Measurements from ENCODE around the gene ANKUB1.

The ANKUB1 gene

DNA sequence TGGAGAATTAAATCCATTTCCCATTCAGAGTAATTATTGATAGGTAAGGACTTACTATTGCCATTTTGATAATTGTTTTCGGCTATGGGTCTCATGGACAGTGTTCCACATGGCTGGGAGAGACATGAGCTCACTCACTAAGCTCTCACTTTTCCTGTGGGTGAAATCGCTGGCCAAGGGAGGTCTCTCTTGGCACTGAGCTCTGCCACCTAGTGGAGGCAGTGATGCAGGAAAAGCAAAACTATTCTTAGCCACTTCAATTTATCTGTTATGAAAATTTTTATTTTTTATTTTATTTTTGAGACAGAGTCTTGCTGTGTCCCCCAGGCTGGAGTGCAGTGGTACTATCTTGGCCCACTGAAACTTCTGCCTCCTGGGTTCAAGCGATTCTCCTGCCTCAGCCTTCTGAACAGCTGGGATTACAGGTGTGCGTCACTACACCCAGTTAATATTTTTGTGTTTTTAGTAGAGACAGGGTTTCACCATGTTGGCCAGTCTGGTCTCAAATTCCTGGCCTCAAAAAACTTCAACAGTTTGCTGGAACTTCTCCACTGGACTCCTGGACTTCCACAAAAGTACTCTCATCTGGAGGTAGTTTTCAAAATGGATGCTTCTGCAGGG is 16.0 kb upstream of the ANKUB1 start:
- FAIRE-seq = peak; percentile 90

DNA sequence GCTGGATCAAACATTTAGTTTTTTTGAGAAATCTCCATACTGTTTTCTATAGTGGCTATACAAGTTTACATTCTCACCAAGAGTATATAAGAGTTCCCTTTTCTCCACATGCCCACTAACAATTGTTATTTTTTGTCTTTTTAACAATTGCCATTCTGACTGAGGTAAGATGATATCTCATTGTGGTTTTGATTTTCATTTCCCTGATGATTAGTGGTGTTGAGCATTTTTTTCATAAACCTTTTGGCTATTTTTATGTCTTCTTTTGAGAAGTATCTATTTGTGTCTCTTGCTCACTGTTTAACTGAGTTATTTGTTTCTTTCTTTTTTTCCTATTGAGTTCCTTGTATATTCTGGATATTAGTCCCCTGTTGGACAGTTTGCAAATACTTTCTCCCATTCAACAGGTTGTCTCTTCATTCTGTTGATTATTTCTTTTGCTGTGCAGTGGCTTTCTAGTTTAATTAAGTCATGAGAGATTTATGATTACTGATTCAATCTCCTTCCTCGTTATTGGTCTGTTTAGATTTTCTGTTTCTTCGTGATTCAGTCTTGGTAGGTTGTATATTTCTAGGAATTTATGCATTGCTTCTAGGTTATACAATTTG is 13.9 kb upstream of the ANKUB1 start:
- no peak for FAIRE-seq

DNA sequence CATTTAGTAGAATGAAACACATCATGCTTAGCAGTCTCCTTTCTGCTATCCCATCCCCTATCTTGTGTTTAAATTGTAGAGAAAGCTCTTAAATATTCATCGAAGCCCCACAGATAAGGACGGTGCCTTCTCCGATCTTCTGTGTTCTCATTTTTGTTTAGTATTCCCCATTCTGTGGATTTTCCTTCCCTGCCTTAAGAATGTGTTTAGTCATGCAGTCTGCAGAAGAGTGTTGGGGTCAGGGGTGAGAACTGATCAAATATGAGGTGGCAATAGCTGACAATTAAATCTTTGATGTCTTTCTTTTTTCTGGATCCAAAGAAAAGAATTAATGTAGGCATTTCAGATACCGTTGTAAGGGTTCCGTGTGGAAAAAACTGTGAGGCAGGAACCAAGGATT is 9.3 kb upstream of the ANKUB1 start:
- FAIRE-seq = no peak

DNA sequence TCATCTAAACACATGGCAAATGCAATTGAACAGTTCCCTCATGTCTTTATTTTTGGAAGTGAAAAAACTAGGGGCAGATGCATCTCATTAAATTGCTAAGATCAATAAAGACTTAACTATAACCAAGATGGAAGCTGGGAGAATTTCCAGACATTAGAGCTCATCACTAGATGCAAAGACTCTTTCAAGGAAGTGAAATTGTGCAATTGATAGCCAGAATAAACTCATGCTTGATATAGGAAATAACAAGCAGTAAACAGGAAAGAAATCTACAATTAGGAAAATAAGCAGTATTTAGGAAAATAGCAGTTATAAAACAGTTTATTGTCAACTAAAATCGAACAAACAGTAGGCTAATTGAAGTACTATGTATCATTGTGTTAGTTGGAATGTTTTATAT is 8.8 kb upstream of the ANKUB1 start:
- FAIRE-seq = no peak

DNA sequence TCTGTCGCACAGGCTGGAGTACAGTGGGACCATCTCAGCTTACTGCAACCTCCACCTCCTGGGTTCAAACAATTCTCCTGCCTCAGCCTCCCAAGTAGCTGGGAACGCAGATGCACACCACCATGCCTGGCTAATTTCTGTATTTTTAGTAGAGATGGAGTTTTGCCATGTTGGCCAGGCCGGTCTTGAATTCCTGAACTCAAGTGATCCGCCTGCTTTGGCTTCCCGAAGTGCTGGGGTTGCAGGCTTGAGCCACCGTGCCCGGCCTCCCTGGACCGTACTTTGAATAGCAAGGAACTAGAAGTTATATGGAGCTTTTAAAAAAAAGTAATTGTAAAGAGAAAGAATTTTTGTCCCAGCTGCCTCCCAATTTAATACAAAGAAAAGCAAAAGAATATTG is 8.3 kb upstream of the ANKUB1 start:
- no peak for FAIRE-seq

DNA sequence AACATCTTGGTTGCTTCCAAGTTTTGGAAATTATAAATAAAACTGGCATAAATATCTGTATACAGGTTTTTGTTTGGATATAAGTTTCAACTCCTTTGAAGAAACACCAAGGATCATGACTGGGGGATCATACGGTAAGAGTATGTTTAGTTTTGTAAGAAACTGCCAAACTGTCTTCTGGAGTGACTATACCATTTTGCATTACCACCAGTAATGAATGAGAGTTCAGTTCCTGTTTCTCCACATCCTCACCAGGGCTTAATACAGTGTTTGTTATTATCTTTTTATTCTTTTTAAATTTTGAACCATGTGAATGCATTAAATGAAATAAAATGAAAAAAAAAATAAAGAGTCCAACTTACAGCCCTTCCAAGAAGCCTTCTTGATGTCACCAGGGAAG is 3.7 kb upstream of the ANKUB1 start:
- no peak for FAIRE-seq

DNA sequence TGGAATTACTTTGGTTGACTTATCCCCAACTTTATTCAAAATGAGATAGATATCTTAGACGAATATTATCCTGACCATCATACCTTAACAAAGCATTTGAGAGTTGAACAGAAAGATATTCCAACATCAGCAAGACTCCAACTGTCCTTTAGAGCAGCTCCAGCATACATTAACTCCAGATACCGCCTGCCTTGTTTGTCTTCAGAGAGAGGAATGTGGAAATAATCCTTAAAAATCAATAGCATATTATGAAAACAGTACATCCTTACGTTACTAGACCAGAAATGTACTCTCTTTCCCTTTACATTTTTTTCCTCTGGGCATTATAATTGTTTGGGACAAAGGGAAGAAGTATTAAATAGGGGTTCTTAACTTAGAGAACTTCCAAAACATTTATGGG is 1.7 kb downstream of the ANKUB1 start:
- no peak for FAIRE-seq

DNA sequence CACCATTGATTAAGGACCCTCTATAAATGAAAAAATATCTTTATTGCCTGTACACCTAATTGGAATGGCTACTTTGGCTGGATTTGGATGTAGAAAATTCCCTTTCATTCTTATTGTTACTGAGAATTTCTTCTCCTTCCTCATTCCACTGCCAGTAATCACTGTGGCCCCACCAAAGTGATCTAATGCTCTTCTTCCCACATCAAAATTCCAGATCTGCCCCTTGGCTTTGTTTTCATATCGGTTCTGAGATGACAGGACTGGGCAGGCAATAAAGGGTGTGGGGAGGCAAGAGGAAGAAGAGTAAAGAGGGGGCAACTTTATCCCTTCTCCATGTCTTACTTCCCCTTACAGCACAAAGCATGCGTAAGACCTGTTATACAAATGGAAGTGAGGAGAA is 2.1 kb downstream of the ANKUB1 start:
- FAIRE-seq = no peak

DNA sequence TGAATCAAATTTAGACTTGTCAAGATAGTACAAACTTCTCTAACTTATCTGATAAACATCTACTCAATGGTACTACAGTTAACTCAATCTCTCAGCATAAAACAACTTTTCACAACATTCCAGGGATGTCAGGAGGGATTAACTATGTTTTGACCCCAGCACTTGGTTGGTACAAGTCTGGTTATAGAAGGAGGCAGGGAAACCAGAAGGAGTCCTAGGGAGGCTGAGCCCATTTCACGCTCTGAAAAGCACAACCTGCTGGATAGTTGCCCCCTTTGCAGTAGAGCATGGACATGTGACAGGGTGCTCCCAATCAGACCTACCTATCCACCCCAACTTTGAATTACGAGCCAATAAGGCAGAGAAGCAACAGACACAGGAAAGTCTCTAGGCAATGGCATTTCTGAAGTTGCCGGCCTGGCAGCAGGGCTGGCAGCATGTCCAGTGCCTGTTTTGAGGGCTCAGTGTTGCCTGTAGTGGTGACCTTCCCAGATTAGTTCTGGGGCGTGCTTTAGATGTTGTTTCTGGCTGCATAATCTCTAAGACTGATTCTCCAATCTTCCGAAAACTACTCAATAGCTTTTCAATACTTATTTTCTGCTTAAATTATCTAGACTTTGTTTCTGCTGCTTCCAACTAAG is 8.2 kb downstream of the ANKUB1 start:
- FAIRE-seq = no peak

DNA sequence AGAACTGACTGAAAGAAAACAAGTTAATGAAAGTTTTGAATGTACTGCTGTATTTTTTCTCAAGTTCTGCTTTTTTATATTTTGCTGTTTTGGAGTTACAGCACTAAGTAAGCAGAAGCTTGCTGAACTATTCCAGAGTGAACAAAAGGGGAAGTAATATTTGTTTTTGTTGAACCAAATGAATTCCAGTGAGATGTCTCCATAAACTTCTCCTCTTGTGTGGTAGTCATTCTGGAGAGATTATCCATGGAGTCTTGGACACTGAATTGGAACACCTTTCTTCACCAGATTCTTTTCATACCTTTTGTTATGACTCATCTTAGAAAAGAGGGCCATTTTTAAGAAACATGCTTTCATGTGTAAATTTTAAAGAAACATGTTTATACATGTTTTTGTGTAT is 8.8 kb downstream of the ANKUB1 start:
- FAIRE-seq = no peak

DNA sequence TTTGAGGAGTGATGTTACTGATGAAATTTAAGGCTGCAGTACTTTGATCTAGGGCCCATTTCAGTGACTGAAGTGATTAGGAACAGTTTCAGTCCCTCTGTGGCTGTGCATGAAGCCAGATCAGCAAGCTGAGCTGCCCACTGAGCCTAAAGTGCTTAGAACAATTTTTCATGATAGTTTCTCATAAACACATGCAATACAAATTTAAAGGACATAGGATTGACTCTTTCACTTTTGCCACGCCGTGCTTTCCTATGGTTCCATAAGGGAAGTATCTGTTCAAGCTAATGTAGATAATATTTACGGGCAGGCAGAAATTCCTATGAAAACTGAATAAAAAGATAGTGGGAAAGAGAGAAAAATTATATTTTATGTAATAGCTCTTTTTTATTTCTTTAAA is 10.6 kb downstream of the ANKUB1 start:
- no peak for FAIRE-seq

DNA sequence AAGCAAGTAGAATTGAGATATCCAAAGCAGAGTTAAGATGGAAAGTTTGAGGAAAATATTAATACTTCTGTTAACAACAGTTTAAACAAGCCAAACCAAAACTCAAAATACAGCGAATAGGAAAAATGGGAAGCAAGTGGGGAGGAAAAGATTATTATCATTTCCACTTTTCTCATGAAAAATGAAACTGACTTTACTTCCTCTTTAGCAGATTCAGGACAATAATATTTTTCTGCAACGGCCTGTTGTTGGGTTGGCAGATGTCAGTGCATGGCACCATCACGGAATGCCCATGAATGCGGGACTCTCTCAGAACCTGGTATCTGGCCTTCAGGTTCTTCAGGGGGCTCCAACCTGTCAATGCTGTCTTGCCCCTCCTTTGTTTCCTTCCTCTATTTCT is 11.1 kb downstream of the ANKUB1 start:
- FAIRE-seq = no peak

DNA sequence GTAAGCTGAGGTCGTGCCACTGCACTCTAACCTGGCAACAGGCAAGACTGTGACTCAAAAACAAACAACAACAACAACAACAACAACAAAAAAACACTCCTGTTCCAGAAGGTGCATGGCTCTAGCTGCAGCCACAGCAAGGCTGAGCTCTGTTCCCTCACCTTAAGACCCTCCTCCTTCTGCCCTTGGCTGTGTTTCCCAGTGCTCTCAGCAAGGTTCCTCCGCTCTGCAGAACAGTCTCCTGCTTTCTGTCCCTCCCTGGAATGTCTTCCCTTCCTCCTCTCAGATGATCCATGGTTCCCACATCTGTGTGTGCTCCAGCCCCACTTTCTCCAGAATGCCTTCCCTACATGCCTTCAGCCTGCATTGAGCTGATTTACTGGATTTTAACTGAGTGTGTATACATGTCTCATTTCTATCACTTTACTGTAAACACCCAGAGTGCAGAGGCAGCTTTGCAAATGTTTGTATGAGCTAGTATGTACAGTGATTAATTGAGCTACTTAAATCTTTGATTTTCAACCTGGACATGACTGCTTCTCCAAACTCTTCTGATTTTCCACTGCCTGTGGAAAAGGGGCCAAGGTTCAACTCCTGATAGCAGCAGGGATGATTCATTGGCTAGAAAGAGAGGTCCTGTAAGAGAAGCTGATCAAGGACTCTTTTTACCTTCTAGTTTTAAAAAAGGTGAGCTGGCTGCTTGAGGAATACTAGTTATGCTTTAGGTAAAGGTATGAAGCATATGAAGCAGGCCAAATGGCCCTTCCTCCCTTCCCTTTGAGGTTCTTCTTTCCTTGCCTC is 14.7 kb downstream of the ANKUB1 start:
- FAIRE-seq = no peak

DNA sequence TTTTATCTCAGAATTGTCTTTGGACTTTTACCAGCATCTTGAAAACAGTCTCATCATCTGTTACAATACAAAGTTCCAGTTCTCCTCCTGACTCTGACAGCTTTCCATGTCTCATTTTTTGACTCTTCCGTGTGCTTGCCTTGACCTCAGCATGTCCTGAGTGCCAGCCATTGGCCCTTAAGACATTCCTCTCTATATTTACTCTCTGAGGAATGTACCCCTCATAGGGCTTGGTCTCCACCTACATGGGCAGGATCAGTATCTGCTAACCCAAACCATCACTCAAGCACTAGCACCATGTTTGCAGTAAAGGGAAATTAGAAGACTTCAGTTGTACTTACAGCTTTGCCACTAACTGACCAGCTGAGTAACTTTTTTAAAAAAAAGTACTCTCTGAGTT is 16.2 kb downstream of the ANKUB1 start:
- FAIRE-seq = no peak

DNA sequence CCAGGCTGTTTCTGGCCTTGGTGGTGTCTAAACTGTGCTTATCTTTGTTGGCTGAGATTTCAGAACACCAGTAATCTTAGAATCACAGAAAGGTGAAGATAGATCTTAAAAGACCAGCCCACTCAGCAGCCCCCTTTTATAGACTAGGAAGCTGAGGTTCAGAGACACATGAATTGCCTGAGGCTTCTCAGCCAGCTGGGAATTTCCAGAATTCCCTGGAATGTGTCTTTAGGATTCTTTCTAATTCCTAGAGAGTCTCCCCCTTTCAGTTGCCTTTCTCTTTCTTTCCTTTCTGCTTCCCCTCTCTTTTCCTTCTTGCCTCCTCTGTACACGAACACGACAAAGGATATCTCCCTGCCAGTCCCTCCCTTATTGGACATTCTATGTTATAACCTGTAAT is 19.5 kb downstream of the ANKUB1 start:
- FAIRE-seq = no peak

DNA sequence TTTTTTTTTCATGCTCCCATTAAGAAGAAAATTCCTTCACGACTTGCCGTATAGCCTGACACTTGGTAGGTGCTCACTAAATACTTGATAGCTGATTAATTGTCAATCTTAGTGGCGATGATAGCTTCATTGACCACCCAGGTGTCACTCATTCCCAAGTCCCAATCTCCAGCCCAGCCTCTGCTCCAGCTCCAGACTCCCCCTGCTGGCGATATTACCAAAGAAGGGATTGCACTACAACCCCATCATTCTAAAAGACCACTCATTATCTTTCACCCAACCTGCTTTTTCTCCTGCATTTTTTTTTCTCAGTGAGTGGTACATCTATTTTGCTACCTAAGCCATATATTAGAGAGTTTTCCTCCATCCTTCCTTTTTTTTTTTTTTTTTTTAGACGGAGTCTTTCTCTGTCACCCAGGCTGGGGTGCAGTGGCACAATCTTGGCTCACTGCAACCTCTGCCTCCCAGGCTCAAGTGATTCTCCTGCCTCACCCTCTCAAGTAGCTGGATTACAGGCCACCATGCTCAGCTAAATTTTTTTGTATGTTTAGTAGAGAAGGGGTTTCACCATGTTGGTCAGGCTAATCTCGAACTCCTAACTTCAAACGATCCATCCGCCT is 20.6 kb downstream of the ANKUB1 start:
- no peak for FAIRE-seq

DNA sequence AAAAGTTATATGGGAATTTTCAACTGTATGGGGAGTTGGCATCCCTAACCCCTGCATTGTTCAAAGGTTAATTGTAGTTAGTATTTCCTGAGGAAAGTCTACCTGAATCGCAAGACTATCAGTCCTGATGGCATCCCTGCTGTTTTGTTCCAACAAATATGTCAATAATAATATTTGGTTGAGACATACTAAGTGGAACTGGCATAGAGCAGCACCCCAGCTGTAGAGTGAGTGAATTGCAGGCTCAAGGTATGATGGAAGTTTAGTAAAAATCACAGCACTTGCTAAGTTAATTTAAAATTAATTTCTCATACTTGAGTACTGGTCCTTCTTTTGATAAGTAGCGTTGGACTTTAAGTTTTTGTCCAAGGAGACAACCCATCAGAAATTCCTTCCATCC is 22.1 kb downstream of the ANKUB1 start:
- FAIRE-seq = no peak

DNA sequence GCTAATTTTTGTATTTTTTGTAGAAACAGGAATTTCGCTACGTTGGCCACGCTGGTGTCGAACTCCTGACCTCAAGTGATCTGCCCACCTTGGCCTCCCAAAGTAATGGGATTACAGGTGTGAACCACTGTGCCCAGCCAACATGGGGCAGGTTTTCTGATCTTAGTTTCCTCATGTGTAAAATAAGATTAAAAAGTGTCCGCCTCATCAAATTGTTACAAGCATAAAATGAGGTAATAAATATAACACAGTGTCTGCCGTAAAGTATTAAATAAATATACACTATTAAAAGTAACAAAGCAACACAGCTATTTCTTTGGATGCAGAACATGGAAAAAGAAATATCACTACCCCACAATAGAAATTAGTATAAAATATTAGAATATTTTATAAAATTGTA is 23.6 kb downstream of the ANKUB1 start:
- FAIRE-seq = no peak

DNA sequence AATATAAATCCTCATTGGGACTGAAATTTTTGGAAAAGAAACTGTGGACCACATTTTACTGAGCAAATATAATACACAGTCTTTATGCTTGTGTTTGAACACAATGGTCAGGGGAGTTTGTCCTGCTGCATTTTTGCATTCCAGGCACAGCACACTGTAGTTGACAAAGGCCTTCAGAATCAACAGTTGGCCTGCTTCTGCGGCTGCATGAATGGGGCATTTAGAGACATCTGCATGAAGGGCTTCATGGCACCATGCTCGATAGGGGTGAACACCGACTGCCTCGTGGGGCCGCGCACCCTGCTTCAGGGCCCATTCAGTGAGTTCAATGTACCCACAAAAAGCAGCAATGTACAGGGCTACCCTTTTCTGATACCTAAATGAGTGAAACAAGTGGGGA is 24.6 kb downstream of the ANKUB1 start:
- FAIRE-seq = no peak

DNA sequence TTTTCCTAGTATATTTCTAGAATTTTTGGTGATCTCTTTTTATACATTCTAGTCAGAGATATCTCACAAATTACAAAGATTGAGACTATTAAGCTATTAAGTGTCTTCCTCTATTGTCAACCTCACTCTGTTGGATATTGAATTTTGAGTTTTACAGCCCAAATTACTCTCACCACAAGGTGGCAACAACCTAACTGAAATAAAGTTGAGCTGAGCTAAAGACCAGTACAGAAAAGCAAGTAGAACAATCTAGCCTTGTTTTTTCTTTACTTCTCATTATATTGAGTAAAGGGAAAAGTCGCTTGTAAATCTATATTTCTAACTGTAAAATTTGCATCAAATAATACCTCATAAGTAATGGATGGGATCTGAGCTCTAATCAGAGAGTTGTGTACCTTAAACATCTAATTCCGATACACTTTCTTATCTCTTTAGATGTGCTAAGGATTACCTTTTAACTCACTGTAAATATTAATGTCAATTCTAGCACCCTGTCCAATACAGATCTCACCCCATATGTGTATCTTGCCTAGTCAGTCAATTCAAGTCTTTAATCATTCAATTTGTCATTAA is 26.5 kb downstream of the ANKUB1 start:
- peak; percentile 98 for FAIRE-seq

DNA sequence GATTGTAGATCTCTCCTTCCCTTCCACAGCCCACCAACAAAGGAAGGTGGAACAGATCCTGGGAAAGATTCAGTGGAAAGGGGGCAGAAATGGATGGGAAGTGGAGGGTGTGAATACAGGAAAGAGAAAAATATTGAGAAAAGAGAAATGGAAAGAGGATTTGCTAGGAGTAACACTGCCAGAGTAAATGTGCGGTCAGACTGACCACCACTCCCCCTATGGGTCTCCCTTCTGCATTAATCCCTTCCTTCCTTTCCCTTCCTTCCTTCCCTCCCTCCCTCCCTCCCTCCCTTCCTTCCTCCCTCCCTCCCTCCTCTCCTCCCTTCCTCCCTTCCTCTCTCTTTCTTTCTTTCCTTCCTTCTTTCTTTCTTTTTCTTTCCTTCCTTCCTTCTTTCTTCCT is 28.1 kb downstream of the ANKUB1 start:
- no peak for FAIRE-seq

DNA sequence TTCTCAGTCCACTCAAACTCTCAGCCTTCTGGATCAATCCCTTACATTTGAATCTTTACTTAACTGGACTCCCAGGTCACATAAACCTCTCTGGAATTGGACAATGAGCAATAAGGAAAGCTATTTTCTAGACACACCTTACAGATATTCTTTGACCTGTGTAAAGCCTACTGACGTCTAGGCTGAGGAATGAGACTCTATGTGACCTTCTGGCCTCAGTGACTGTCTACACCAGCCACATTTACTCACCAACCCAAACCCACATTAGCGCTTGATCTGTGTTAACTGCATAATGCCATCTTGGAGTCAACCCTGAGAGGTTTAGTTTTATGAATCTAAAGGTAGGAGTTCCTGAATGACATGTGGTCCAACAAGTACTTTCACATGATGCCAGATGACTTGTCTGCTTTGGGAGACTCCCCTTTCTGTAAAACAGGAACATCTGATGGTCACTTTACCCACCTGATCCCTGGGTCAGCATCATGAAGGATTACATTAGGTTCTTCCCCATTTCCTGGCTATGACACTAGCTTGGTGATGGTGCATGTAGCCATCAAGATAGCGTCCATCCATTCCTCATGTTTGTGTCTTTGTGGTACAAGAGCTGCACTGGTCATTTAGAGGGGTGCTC is 28.7 kb downstream of the ANKUB1 start:
- no peak for FAIRE-seq

DNA sequence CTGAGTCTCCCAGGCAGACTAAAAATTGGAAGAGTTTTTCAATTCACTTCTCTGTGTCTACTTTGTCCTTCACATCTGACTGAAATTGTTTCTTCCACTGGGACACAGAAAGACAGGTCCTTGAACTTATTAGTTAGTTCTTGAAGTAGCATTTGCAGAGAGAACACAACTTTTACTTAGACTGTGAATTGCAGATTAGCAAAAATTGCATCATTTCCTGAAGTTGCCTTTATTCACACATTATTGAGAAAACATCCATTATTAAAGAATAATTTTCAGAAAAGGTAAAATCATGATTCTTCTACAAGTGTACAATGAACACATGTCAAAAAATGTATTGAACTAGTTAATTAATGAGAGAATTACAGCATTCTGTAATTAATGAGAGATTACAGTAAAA is 38.6 kb downstream of the ANKUB1 start:
- FAIRE-seq = no peak

All from islet of Langerhans (tissue), 1 donor.